SK-N-MC (cell line): ENCODE results near the gene AFTPH.
A peak's percentile ranks its signal among the peaks of the same experiment; 100 is the strongest.

Experiments
- DNase-seq: peaks from one replicate; pipeline ENCODE4 v3.0.0-alpha.2; 2011; ENCODE audit warnings: low read depth, low spot score
- H3K27ac ChIP-seq: fragments of 200-600 bp; sonication (generic); 2 replicates; pipeline ENCODE4 v1.5.1; 2016; ENCODE audit warnings: mixed run types
- H3K36me3 ChIP-seq: fragments of 200-600 bp; sonication (generic); 2 replicates; pipeline ENCODE4 v1.6.1; 2017; ENCODE audit warnings: antibody characterized with exemption, low read length, mixed read lengths; ENCODE audit not compliant: insufficient read depth
- H3K4me3 ChIP-seq: fragments of 200-600 bp; sonication (generic); 2 replicates; pipeline ENCODE4 v1.5.1; 2016
- H3K9ac ChIP-seq: fragments of 200-600 bp; sonication (generic); 2 replicates; pipeline ENCODE4 v1.8.0; 2017; ENCODE audit warnings: mixed run types, mixed read lengths; ENCODE audit not compliant: insufficient read length
- H3K9me3 ChIP-seq: fragments of 200-600 bp; sonication (generic); 2 replicates; pipeline ENCODE4 v1.6.1; 2017; ENCODE audit warnings: low read depth, mild to moderate bottlenecking, antibody characterized with exemption, low read length, moderate library complexity, mixed read lengths
- EZH2 ChIP-seq: fragments of 200-600 bp; sonication (generic); IDR thresholded peaks from one replicate; pipeline ENCODE4 v1.6.1; 2017; ENCODE audit warnings: antibody characterized with exemption
- FOXP2 ChIP-seq: optimal IDR thresholded peaks from 2 replicates; pipeline ENCODE3; 2011; ENCODE audit warnings: mild to moderate bottlenecking, moderate library complexity; ENCODE audit not compliant: insufficient read depth; ENCODE audit errors: extremely low read length, control extremely low read depth
- POLR2AphosphoS5 ChIP-seq: IDR thresholded peaks from 2 replicates; pipeline ENCODE4 v1.6.1; 2012; ENCODE audit warnings: mild to moderate bottlenecking, low read depth, low read length, borderline replicate concordance

Gene AFTPH

GRCh38 chr2:64532030-64532429 lies 7.9 kb downstream of the AFTPH start:
- no peaks in the 10 kb centered on the region for H3K36me3 ChIP-seq
- no peak overlapping the region for H3K9ac ChIP-seq
- no peak overlapping the region for H3K4me3 ChIP-seq
- DNase-seq = no peak
- no peak overlapping the region for H3K27ac ChIP-seq
- no peaks in the 10 kb centered on the region for H3K9me3 ChIP-seq
- TF ChIP-seq FOXP2 (no peak), EZH2 (no peak), POLR2AphosphoS5 (no peak)

GRCh38 chr2:64533882-64534281 lies 9.8 kb downstream of the AFTPH start:
- Histone ChIP-seq H3K4me3 (no peak overlapping the region), H3K27ac (no peak overlapping the region), H3K36me3 (no peaks in the 10 kb centered on the region), H3K9ac (peak overlapping the region; percentile 16), H3K9me3 (no peaks in the 10 kb centered on the region)
- DNase-seq = no peak
- TF ChIP-seq POLR2AphosphoS5 (no peak), EZH2 (no peak), FOXP2 (no peak)

GRCh38 chr2:64534363-64534762 lies 10.2 kb downstream of the AFTPH start:
- no peaks in the 10 kb centered on the region for H3K36me3 ChIP-seq
- H3K4me3 ChIP-seq = no peak overlapping the region
- no peaks in the 10 kb centered on the region for H3K9me3 ChIP-seq
- peak overlapping the region; percentile 16 for H3K9ac ChIP-seq
- no peak for TF ChIP-seq FOXP2
- no peak for TF ChIP-seq EZH2
- TF ChIP-seq POLR2AphosphoS5 = no peak
- no peak for DNase-seq
- no peak overlapping the region for H3K27ac ChIP-seq

GRCh38 chr2:64535024-64535423 lies 10.9 kb downstream of the AFTPH start:
- Histone ChIP-seq H3K4me3 (no peak overlapping the region), H3K27ac (no peak overlapping the region), H3K9ac (no peak overlapping the region), H3K36me3 (no peaks in the 10 kb centered on the region), H3K9me3 (no peaks in the 10 kb centered on the region)
- TF ChIP-seq POLR2AphosphoS5 (no peak), FOXP2 (no peak), EZH2 (no peak)
- DNase-seq = no peak

- no peak for TF ChIP-seq EZH2
- no peak for TF ChIP-seq FOXP2
- TF ChIP-seq POLR2AphosphoS5 = no peak
- DNase-seq = no peak
- no peak overlapping the region for H3K27ac ChIP-seq
- no peaks in the 10 kb centered on the region for H3K9me3 ChIP-seq
- H3K4me3 ChIP-seq = no peak overlapping the region
- H3K36me3 ChIP-seq = no peaks in the 10 kb centered on the region
- no peak overlapping the region for H3K9ac ChIP-seq
Observed at GRCh38 chr2:64537991-64538390, 13.9 kb downstream of the AFTPH start.

- no peak overlapping the region for H3K9ac ChIP-seq
- TF ChIP-seq FOXP2 (no peak), POLR2AphosphoS5 (no peak)
- no peak for DNase-seq
- no peaks in the 10 kb centered on the region for H3K9me3 ChIP-seq
- no peaks in the 10 kb centered on the region for H3K36me3 ChIP-seq
- no peak overlapping the region for H3K27ac ChIP-seq
- no peak overlapping the region for H3K4me3 ChIP-seq
Observed at GRCh38 chr2:64538764-64539433, 14.8 kb downstream of the AFTPH start.

- DNase-seq = no peak
- TF ChIP-seq EZH2 (no peak), FOXP2 (no peak), POLR2AphosphoS5 (no peak)
- H3K9me3 ChIP-seq = no peaks in the 10 kb centered on the region
- no peak overlapping the region for H3K4me3 ChIP-seq
- no peak overlapping the region for H3K9ac ChIP-seq
- no peaks in the 10 kb centered on the region for H3K36me3 ChIP-seq
- no peak overlapping the region for H3K27ac ChIP-seq
Observed at GRCh38 chr2:64540615-64541014, 16.5 kb downstream of the AFTPH start.

GRCh38 chr2:64541547-64541946 lies 17.4 kb downstream of the AFTPH start:
- H3K27ac ChIP-seq = no peak overlapping the region

More at GRCh38 chr2:64541547-64541946, 17.4 kb downstream of the AFTPH start:
- TF ChIP-seq POLR2AphosphoS5 (no peak), FOXP2 (no peak), EZH2 (no peak)
- H3K36me3 ChIP-seq = no peaks in the 10 kb centered on the region
- no peak for DNase-seq
- no peak overlapping the region for H3K4me3 ChIP-seq
- H3K9ac ChIP-seq = no peak overlapping the region
- no peaks in the 10 kb centered on the region for H3K9me3 ChIP-seq
